Loucy (cell line): Measurements from ENCODE around the gene NDE1.

Experiments used
- EZH2phosphoT487 ChIP-seq: fragments of 200-600 bp; IDR thresholded peaks from 2 replicates; pipeline ENCODE4 v1.6.1; 2018; ENCODE audit warnings: antibody characterized with exemption, mild to moderate bottlenecking, moderate library complexity, borderline replicate concordance
- TF ChIP-seq, protein P1 (sequence below): fragments of 200-600 bp; sonication (generic); conservative IDR thresholded peaks from 2 replicates; pipeline ENCODE4 v1.5.1; 2014; ENCODE audit warnings: mild to moderate bottlenecking, antibody characterized with exemption, low read length

DNA sequence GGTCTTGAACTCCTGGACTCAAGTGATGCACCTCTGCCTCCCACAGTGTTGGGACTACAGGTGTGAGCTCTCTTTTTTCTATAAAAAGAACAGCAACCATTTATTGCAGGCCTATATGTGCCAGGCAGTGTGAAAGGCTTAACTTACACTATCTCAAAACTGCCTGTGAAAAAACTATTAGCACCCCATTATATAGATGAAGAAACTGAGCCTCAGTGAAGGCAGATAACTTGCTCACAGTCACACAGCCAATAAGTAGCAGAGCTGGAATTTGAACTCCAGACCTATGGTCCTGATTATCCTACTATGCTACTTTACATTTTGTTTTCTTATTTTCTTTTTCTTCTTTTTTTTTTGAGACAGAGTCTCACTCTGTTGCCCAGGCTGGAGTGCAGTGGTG is 15.1 kb downstream of the NDE1 start:
- TF ChIP-seq, protein P1, sequence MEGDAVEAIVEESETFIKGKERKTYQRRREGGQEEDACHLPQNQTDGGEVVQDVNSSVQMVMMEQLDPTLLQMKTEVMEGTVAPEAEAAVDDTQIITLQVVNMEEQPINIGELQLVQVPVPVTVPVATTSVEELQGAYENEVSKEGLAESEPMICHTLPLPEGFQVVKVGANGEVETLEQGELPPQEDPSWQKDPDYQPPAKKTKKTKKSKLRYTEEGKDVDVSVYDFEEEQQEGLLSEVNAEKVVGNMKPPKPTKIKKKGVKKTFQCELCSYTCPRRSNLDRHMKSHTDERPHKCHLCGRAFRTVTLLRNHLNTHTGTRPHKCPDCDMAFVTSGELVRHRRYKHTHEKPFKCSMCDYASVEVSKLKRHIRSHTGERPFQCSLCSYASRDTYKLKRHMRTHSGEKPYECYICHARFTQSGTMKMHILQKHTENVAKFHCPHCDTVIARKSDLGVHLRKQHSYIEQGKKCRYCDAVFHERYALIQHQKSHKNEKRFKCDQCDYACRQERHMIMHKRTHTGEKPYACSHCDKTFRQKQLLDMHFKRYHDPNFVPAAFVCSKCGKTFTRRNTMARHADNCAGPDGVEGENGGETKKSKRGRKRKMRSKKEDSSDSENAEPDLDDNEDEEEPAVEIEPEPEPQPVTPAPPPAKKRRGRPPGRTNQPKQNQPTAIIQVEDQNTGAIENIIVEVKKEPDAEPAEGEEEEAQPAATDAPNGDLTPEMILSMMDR = no peak
- no peak for TF ChIP-seq EZH2phosphoT487
